Kidney (tissue), 14 donors: ENCODE data around the gene PCSK9. TPM values are rescaled to one million over a fixed set of nuclear protein-coding genes. Genes with fewer than 3 reads are reported as not detected.

Experiments
- DNase-seq, 5 donors: peaks; one replicate each; pipeline ENCODE4 v3.0.0-alpha.2; 2013 to 2020
- FAIRE-seq: peaks from 2 replicates; lab custom pipeline; 2012; peaks lifted over from hg19 to GRCh38; lab: Jason Lieb, UNC
- H3K27ac ChIP-seq, 2 donors: one replicate each; pipeline ENCODE4 v1.7.0; 2013; ENCODE audit warnings: low read depth in 2 of 2, low read length in 2 of 2, inconsistent platforms in 1 of 2
- H3K27me3 ChIP-seq: one replicate; pipeline ENCODE4 v1.7.1; 2013; ENCODE audit warnings: low read length, inconsistent platforms; ENCODE audit not compliant: control insufficient read depth, insufficient read depth
- H3K36me3 ChIP-seq, 3 donors: one replicate each; pipeline versions ENCODE4 v1.7.0 to v1.7.1; 2013; ENCODE audit warnings: low read length in 3 of 3, control low read depth in 1 of 3, inconsistent platforms in 1 of 3; ENCODE audit not compliant: insufficient read depth in 3 of 3, control insufficient read depth in 2 of 3
- H3K4me1 ChIP-seq, 3 donors: one replicate each; pipeline versions ENCODE4 v1.7.0 to v1.7.1; 2013; ENCODE audit warnings: low read length in 3 of 3, inconsistent platforms in 1 of 3, low read depth in 1 of 3; ENCODE audit not compliant: control insufficient read depth in 2 of 3, insufficient read depth in 2 of 3
- H3K4me3 ChIP-seq, 3 donors: one replicate each; pipeline versions ENCODE4 v1.7.0 to v1.8.1; 2013; ENCODE audit warnings: low read length in 3 of 3, control low read depth in 1 of 3, inconsistent platforms in 1 of 3
- H3K9ac ChIP-seq, 3 donors: one replicate each; pipeline versions ENCODE4 v1.7.0 to v1.7.1; 2013; ENCODE audit warnings: low read length in 3 of 3, control low read depth in 1 of 3, inconsistent platforms in 1 of 3
- H3K9me3 ChIP-seq, 3 donors: one replicate each; pipeline versions ENCODE4 v1.7.0 to v1.7.1; 2013; ENCODE audit warnings: low read length in 3 of 3, control low read depth in 1 of 3, inconsistent platforms in 1 of 3; ENCODE audit not compliant: control insufficient read depth in 2 of 3, insufficient read depth in 1 of 3
- CTCF ChIP-seq: IDR thresholded peaks from 3 replicates; pipeline ENCODE4 v1.5.1; 2012; ENCODE audit warnings: mild to moderate bottlenecking, moderate library complexity, borderline replicate concordance; ENCODE audit not compliant: insufficient read depth; ENCODE audit errors: extremely low read depth
- intact Hi-C: fragments of 100-400 bp; cut with DNase I; formaldehyde crosslinking; loops from one replicate; pipeline ENCODE4 v1.11.1; 2022
- polyA plus RNA-seq: library from polyadenylated mRNA; stranded (reverse); fragments of 350-450 nt; fragmentation: Illumina TruSeq; extraction: RNeasy Lipid Tissue Mini Kit (QIAGEN cat#74804); gene quantifications from one replicate; pipeline ENCODE4 v1.2.3, GENCODE V29; 2014; ENCODE audit warnings: low read depth, low replicate concordance; ENCODE audit not compliant: insufficient read depth
- total RNA-seq: library from RNA; stranded (reverse); fragmentation: NEBNext Ultra II Directional; extraction: Animal tissue kit (Norgen Biotek cat#: 25700); gene quantifications from one replicate; pipeline ENCODE4 v1.2.1, GENCODE V29; 2021
- donor health status: control.
- donor health status: control.
- donor health status: control.
- donor health status: control.
- donor health status: control.
- donor health status: DM: yes; HTN: yes; CAD: no.
- donor health status: Normal renal cell carcinoma (clear cell type).

PCSK9 gene
- total and polyA plus RNA-seq, 2 donors from 2014 or later: 0.13 to 0.28 TPM

- no peak overlapping the region for H3K4me3 ChIP-seq
- no peak overlapping the region for H3K27ac ChIP-seq
- H3K36me3 ChIP-seq: no peaks in the 10 kb centered on the region
- intact Hi-C loops: no loop called here
- H3K9me3 ChIP-seq: no peaks in the 10 kb centered on the region
- no peaks in the 10 kb centered on the region for H3K4me1 ChIP-seq
- no peak for TF ChIP-seq CTCF
- no peak overlapping the region for H3K9ac ChIP-seq
- FAIRE-seq: no peak
- DNase-seq: peak in 1 of 5 donors; percentile 6
- no peaks in the 10 kb centered on the region for H3K27me3 ChIP-seq
Observed at GRCh38 chr1:55057270-55057955, 18.1 kb downstream of the PCSK9 start.

- FAIRE-seq: no peak
- no peak for DNase-seq
Observed at GRCh38 chr1:55057956-55058298, 18.6 kb downstream of the PCSK9 start.

GRCh38 chr1:55059302-55060132 is 20.2 kb downstream of the PCSK9 start:
- FAIRE-seq (no peak), DNase-seq (peak in 1 of 5 donors; percentile 7)
- intact Hi-C loops: no loop called here
- Histone ChIP-seq H3K36me3 (no peaks in the 10 kb centered on the region), H3K9ac (no peak overlapping the region), H3K9me3 (no peaks in the 10 kb centered on the region), H3K4me3 (no peak overlapping the region), H3K27me3 (no peaks in the 10 kb centered on the region), H3K4me1 (peaks cover 0 to 6% (median 0%) of the 10 kb centered on the region in 3 donors), H3K27ac (no peak overlapping the region)
- no peak for TF ChIP-seq CTCF

More at GRCh38 chr1:55057956-55058298, 18.6 kb downstream of the PCSK9 start:
- no peak overlapping the region for H3K4me3 ChIP-seq
- H3K27me3 ChIP-seq: no peaks in the 10 kb centered on the region
- no peak for TF ChIP-seq CTCF
- intact Hi-C loops: no loop called here
- no peak overlapping the region for H3K9ac ChIP-seq
- no peaks in the 10 kb centered on the region for H3K4me1 ChIP-seq
- no peak overlapping the region for H3K27ac ChIP-seq
- H3K9me3 ChIP-seq: no peaks in the 10 kb centered on the region
- H3K36me3 ChIP-seq: no peaks in the 10 kb centered on the region
